PC-3 (cell line): ENCODE results near the gene PRTFDC1. TPM values are rescaled to one million over a fixed set of nuclear protein-coding genes. Genes with fewer than 3 reads are reported as not detected.

Experiments used
- ATAC-seq: fragments of 200-7000 bp; cut with Tn5 transposase; 2 replicates; pipeline ENCODE4 v1.9.1; 2020; ENCODE audit warnings: mild to moderate bottlenecking, moderate library complexity
- BruUV-seq: library from RNA; stranded (reverse); fragments of 400-500 nt; replicated peaks from 2 replicates; lab custom pipeline; 2021; lab: Mats Ljungman, UMichigan
- CTCF ChIA-PET: fragments of 300-600 bp; sonication (Branson Sonifier 250); formaldehyde crosslinking; loops from one replicate; lab custom pipeline; 2022; ENCODE audit warnings: antibody characterized with exemption; lab: Charles Lee
- POLR2A ChIA-PET: fragments of 300-600 bp; sonication (Branson Sonifier 250); formaldehyde crosslinking; loops from one replicate; lab custom pipeline; 2022; ENCODE audit warnings: antibody characterized with exemption; ENCODE audit not compliant: unreplicated experiment; lab: Charles Lee
- DNase-seq: peaks from one replicate; pipeline ENCODE4 v3.0.0-alpha.2; 2015
- H2AFZ ChIP-seq: fragments of 300-600 bp; sonication (generic); 2 replicates; pipeline ENCODE4 v1.6.0; 2016; ENCODE audit warnings: antibody characterized with exemption, low read length
- H3F3A ChIP-seq: fragments of 300-600 bp; sonication (generic); one replicate; pipeline ENCODE4 v1.6.0; 2017; ENCODE audit warnings: antibody characterized with exemption, low read length, control low read depth, mild to moderate bottlenecking; ENCODE audit not compliant: unreplicated experiment
- H3K27ac ChIP-seq: fragments of 300-600 bp; sonication (generic); 2 replicates; pipeline ENCODE4 v1.5.1; 2016; ENCODE audit warnings: mild to moderate bottlenecking, low read length
- H3K27me3 ChIP-seq: fragments of 300-600 bp; sonication (generic); 2 replicates; pipeline ENCODE4 v1.6.1; 2016; ENCODE audit warnings: low read length, mixed read lengths
- H3K36me3 ChIP-seq: fragments of 300-600 bp; sonication (generic); 2 replicates; pipeline ENCODE4 v1.6.1; 2016; ENCODE audit warnings: low read depth, mixed run types, low read length, mixed read lengths
- H3K4me1 ChIP-seq: fragments of 300-600 bp; sonication (generic); 2 replicates; pipeline ENCODE4 v1.5.1; 2016; ENCODE audit warnings: low read length; ENCODE audit not compliant: insufficient read depth
- H3K4me2 ChIP-seq: fragments of 300-600 bp; sonication (generic); 2 replicates; pipeline ENCODE4 v1.6.0; 2016; ENCODE audit warnings: low read length
- H3K4me3 ChIP-seq: fragments of 300-600 bp; sonication (generic); 2 replicates; pipeline ENCODE4 v1.5.1; 2016; ENCODE audit warnings: mild to moderate bottlenecking, low read length, mixed read lengths
- H3K79me2 ChIP-seq: fragments of 300-600 bp; sonication (generic); 2 replicates; pipeline ENCODE4 v1.6.1; 2017; ENCODE audit warnings: low read length, mixed read lengths
- H3K9ac ChIP-seq: fragments of 300-600 bp; sonication (generic); 2 replicates; pipeline ENCODE4 v1.6.0; 2016; ENCODE audit warnings: mild to moderate bottlenecking, low read length
- H3K9me2 ChIP-seq: fragments of 300-600 bp; sonication (generic); replicated peaks from 2 replicates; pipeline ENCODE4 v1.6.1; 2016; ENCODE audit warnings: mixed run types, low read length, mixed read lengths
- H3K9me3 ChIP-seq: fragments of 300-600 bp; sonication (generic); 2 replicates; pipeline ENCODE4 v1.6.1; 2016; ENCODE audit warnings: low read length, mixed read lengths
- H4K20me1 ChIP-seq: fragments of 300-600 bp; sonication (generic); 2 replicates; pipeline ENCODE4 v1.6.1; 2016; ENCODE audit warnings: low read length, mixed read lengths
- CTCF ChIP-seq: fragments of 300-600 bp; sonication (generic); conservative IDR thresholded peaks from 2 replicates; pipeline ENCODE4 v1.5.1; 2017; ENCODE audit warnings: antibody characterized with exemption, low read depth, mild to moderate bottlenecking, low read length
- EZH2 ChIP-seq: fragments of 300-600 bp; sonication (generic); IDR thresholded peaks from one replicate; pipeline ENCODE4 v1.6.1; 2017; ENCODE audit warnings: antibody characterized with exemption, mild to moderate bottlenecking, low read length; ENCODE audit not compliant: unreplicated experiment
- EZH2phosphoT487 ChIP-seq: fragments of 300-600 bp; sonication (generic); IDR thresholded peaks from 2 replicates; pipeline ENCODE4 v1.6.1; 2018; ENCODE audit warnings: mild to moderate bottlenecking, antibody characterized with exemption, low read length, borderline replicate concordance
- intact Hi-C: fragments of 100-400 bp; cut with micrococcal nuclease; formaldehyde crosslinking; loops from 2 replicates; pipeline ENCODE4 v1.9.0; 2023
- total RNA-seq: library from RNA; depleted of rRNA; stranded (reverse); fragments of >200 nt; gene quantifications from 2 replicates; pipeline ENCODE4 v1.2.3, GENCODE V29; 2014

Gene PRTFDC1
- total RNA-seq, 1 experiment from 2014 or later: 10.2 TPM

- no peak for TF ChIP-seq EZH2phosphoT487
- no peak for TF ChIP-seq CTCF
- TF ChIP-seq EZH2: no peak
- no peak for ATAC-seq
- Histone ChIP-seq H3K9me2 (no peaks in the 10 kb centered on the region), H2AFZ (no peak overlapping the region), H3K9me3 (no peaks in the 10 kb centered on the region), H3K9ac (no peak overlapping the region), H4K20me1 (no peaks in the 10 kb centered on the region), H3F3A (no peaks in the 10 kb centered on the region), H3K4me2 (no peak overlapping the region), H3K4me1 (no peaks in the 10 kb centered on the region), H3K79me2 (no peaks in the 10 kb centered on the region), H3K4me3 (no peak overlapping the region), H3K36me3 (no peaks in the 10 kb centered on the region), H3K27ac (no peak overlapping the region), H3K27me3 (no peaks in the 10 kb centered on the region)
- ChIA-PET CTCF (no interaction called here), POLR2A (no interaction called here)
- intact Hi-C loops: no loop called here
- no TSS peak for BruUV-seq
- no peak for DNase-seq
Measured at GRCh38 chr10:24834869-24835268, 117.5 kb downstream of the PRTFDC1 start.

- H3K4me2 ChIP-seq: peak overlapping the region; percentile 50
- H3K4me3 ChIP-seq: 0 out of 2 replicates have a peak overlapping the region, but pooled peaks have one; percentile 25
- peak; percentile 48 for DNase-seq
- no peaks in the 10 kb centered on the region for H3K9me2 ChIP-seq
- no TSS peak for BruUV-seq
- no peaks in the 10 kb centered on the region for H3K9me3 ChIP-seq
- ChIA-PET POLR2A (interaction anchor here (0.8 to 1.0 kb wide), 2 partner anchors 77 to 101 kb away, joined by 3 to 4 read pairs; no protein-coding TSS in a partner anchor), CTCF (interaction anchor here (0.6 kb wide), 1 partner anchor 76 kb away, joined by 4 read pairs; no protein-coding TSS in a partner anchor)
- H3K27ac ChIP-seq: no peak overlapping the region
- no peaks in the 10 kb centered on the region for H3K27me3 ChIP-seq
- ATAC-seq: peak; percentile 55; the same call in 1 of the 2 replicates
- TF ChIP-seq EZH2 (no peak), EZH2phosphoT487 (no peak), CTCF (no peak)
- H3K36me3 ChIP-seq: no peaks in the 10 kb centered on the region
- H3K79me2 ChIP-seq: no peaks in the 10 kb centered on the region
- H3K4me1 ChIP-seq: peaks cover 37% of the 10 kb centered on the region
- no peaks in the 10 kb centered on the region for H3F3A ChIP-seq
- no peak overlapping the region for H3K9ac ChIP-seq
- 0 out of 2 replicates have a peak overlapping the region, but pooled peaks have one; percentile 14 for H2AFZ ChIP-seq
- intact Hi-C loops: no loop called here
- H4K20me1 ChIP-seq: no peaks in the 10 kb centered on the region
Measured at GRCh38 chr10:24826009-24826408, 126.4 kb downstream of the PRTFDC1 start.

GRCh38 chr10:24825551-24825950 is 126.9 kb downstream of the PRTFDC1 start:
- Histone ChIP-seq H3K9ac (no peak overlapping the region), H4K20me1 (no peaks in the 10 kb centered on the region), H3K27ac (no peak overlapping the region), H3K9me2 (no peaks in the 10 kb centered on the region), H2AFZ (no peak overlapping the region), H3K79me2 (no peaks in the 10 kb centered on the region), H3K36me3 (no peaks in the 10 kb centered on the region), H3K4me1 (peaks cover 42% of the 10 kb centered on the region), H3K4me3 (no peak overlapping the region), H3K9me3 (no peaks in the 10 kb centered on the region), H3K27me3 (no peaks in the 10 kb centered on the region), H3K4me2 (peak overlapping the region; percentile 50), H3F3A (no peaks in the 10 kb centered on the region)
- no TSS peak for BruUV-seq
- DNase-seq (no peak), ATAC-seq (no peak)
- TF ChIP-seq EZH2 (no peak), CTCF (no peak), EZH2phosphoT487 (no peak)
- ChIA-PET CTCF (no interaction called here), POLR2A (interaction anchor here (0.8 to 1.0 kb wide), 2 partner anchors 78 to 101 kb away, joined by 3 to 4 read pairs; no protein-coding TSS in a partner anchor)
- intact Hi-C loops: no loop called here
